Measurements from ENCODE around the gene CTNND2.
A peak's percentile ranks its signal among the peaks of the same experiment; 100 is the strongest.

CTNND2 gene

DNA sequence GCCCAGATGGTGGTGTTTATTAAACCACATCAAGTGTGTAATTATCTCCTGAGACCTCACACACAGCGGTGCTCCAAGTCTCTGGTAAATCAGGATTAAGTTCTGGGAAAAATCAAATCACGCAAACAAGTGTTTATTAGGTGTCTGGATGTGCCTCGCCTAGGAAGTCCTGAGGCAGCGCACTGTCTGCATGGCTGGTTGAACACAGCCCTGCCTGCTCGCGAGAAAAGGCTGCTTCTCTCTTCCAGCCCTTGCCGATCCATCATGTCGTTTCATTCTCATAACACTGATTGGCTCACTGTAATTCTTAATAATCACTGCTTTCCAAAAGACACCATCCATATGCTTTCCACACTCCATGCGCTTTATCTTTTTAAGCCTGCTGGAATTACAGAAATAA is 913.6 kb downstream of the CTNND2 start:
- H3K4me3 ChIP-seq (ENCODE audit: low read depth, low read length), result no peak overlapping the region
- no peak for DNase-seq (ENCODE audit: low read depth)
- TF ChIP-seq, protein P1, sequence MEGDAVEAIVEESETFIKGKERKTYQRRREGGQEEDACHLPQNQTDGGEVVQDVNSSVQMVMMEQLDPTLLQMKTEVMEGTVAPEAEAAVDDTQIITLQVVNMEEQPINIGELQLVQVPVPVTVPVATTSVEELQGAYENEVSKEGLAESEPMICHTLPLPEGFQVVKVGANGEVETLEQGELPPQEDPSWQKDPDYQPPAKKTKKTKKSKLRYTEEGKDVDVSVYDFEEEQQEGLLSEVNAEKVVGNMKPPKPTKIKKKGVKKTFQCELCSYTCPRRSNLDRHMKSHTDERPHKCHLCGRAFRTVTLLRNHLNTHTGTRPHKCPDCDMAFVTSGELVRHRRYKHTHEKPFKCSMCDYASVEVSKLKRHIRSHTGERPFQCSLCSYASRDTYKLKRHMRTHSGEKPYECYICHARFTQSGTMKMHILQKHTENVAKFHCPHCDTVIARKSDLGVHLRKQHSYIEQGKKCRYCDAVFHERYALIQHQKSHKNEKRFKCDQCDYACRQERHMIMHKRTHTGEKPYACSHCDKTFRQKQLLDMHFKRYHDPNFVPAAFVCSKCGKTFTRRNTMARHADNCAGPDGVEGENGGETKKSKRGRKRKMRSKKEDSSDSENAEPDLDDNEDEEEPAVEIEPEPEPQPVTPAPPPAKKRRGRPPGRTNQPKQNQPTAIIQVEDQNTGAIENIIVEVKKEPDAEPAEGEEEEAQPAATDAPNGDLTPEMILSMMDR (IDR thresholded peaks at IDR 0.05; ENCODE audit: low read depth, low read length, missing control alignments), result no peak

DNA sequence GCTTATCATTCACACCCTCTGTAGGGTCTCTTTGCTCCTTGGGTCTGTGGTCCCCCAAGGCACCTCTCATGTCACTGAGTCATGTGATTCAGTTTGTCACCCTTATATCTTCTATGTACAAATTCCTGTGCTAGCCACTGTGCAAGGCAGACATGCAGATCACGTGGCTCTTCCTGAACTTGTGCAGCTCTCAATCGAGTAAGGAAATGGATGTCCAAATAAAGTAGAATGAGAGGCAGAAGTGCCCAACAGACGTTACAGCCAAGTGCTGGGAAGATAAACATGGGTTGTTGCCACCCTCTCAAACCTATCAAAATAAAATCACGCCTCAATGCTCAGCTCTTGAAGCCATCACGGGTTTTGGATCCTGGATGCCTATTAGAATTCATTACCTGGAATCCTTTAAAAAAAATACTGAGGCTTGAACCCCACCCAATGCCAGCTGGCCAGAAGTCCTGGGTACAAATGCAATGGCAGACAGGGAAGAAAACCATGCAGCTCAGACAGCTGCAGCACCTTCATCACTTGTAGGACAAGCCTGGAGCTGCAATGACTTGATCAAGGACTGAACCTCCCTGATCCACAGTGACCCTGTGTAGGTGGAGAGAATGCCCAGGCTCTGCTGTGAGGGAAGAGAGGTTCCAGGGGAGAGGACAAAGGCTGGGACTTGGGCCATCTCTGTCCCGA is 914.5 kb downstream of the CTNND2 start:
- TF ChIP-seq, protein P1 (IDR thresholded peaks at IDR 0.05; ENCODE audit: low read depth, low read length, missing control alignments), result no peak
- no peak overlapping the region for H3K4me3 ChIP-seq (ENCODE audit: low read depth, low read length)
- no peak for DNase-seq (ENCODE audit: low read depth)

DNA sequence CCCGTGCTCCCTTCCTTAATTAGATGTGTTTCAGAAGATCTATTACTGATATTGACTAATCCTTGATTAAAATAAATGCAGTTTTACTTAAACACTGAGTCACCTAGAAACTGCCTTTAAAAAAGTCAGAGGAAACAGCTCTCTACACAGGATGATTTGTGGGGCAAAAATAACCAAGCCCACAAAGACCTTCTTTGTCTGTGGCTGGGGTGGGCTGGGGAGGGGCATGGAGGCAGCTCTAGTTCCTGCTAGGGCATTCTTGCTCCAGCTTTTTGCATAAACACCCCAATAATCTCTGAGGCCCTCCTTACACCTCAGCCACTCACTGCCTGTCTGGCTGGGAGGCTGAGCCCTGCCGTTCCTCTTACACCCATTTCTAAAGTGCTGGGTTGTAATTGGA is 915.6 kb downstream of the CTNND2 start:
- TF ChIP-seq, protein P1 (IDR thresholded peaks at IDR 0.05; ENCODE audit: low read depth, low read length, missing control alignments), result no peak
- DNase-seq (ENCODE audit: low read depth), result no peak
- H3K4me3 ChIP-seq (ENCODE audit: low read depth, low read length), result no peak overlapping the region

DNA sequence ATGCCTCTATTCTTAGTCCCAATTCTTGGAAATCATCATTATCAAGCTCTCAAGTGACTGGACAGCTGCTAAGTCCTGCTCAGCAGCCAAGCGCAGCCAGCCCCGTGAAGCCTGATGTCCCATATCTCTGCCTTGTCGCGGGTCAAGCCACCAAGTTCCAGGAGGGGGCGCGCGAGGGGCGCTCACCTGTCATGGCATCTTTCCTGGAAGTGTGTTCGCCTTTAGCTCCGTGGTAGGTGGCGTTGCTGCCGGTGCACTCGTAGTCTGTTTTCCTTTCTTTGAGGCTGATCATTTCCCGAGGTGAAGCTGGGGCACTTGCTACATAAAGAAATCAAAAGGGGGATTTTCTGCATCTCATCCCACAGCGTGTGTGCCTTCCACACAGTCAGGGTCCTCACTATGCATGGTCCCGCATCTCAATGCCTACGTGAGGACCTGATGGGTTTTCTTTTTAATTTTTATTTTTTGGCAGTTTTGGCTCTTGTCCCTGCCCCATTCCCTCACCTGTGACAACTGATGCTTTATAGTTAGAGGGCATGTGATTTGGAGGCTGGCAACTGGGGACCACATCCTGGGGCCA is 916.2 kb downstream of the CTNND2 start:
- TF ChIP-seq, protein P1 (IDR thresholded peaks at IDR 0.05; ENCODE audit: low read depth, low read length, missing control alignments), result peak; percentile 94
- DNase-seq (ENCODE audit: low read depth), result peak; percentile 5
- H3K4me3 ChIP-seq (ENCODE audit: low read depth, low read length), result no peak overlapping the region

DNA sequence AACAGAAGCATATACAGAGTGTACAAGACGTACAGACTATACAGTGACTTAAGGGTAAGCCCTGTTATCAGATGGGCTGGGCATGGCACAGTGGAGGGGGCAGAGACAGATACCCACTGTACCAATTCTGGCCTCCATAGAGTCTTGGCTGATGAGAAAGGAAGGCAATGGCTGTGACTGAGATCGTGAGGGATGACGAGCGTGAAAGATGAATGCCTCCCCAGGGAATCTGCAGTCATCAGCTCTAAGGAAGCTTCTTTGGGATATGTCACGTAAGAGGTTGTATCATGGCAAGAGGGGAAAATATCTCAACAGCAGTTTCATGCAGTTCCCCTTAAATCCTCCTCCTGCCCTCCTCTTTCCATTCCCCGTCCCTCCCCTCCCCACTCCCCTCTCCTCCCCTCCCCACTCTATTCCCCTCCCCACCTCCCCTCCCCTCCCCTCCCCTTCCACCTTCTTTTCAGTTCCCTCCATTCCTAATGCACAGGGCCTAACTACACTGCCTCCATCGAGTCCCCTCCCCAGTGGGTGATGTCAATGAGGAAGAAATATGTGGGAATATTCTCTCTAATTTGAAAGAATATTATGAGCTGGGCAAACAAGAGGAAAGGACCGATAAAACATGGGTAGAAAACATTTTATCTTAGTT is 916.8 kb downstream of the CTNND2 start:
- DNase-seq (ENCODE audit: low read depth), result no peak
- H3K4me3 ChIP-seq (ENCODE audit: low read depth, low read length), result no peak overlapping the region
- TF ChIP-seq, protein P1 (IDR thresholded peaks at IDR 0.05; ENCODE audit: low read depth, low read length, missing control alignments), result no peak

DNA sequence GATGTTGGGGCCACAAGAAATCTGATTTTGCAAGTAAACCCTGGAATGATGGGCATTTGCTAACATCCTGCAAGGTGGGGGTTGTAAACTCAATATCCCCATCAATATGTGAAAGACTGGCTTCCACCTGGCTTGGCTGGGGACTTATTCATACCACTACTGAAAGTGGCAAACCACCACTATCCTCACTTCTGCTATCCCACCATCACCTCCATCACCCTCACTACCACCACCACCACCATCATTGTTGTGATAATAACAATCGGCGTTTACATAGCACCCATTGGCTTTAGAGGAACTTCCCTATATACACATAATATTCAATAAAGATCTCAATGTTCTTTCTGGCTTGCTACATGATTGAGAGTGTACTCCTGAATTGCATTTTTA is 918.5 kb downstream of the CTNND2 start:
- TF ChIP-seq, protein P1 (IDR thresholded peaks at IDR 0.05; ENCODE audit: low read depth, low read length, missing control alignments), result no peak
- no peak overlapping the region for H3K4me3 ChIP-seq (ENCODE audit: low read depth, low read length)
- peak; percentile 2 for DNase-seq (ENCODE audit: low read depth)

Measured in GM12864 (cell line).